Panc1 (cell line): Measurements from ENCODE around the gene SMIM1. TPM values are rescaled to one million over a fixed set of nuclear protein-coding genes. Genes with fewer than 3 reads are reported as not detected.

ENCODE experiments used
- ATAC-seq: fragments of 200-7000 bp; cut with Tn5 transposase; 2 replicates; pipeline ENCODE4 v1.9.1; 2020; ENCODE audit warnings: mild to moderate bottlenecking, moderate library complexity
- BruUV-seq: library from RNA; stranded (reverse); fragments of 400-500 nt; replicated peaks from 2 replicates; lab custom pipeline; 2021; lab: Mats Ljungman, UMichigan
- CTCF ChIA-PET: fragments of 300-600 bp; sonication (Branson Sonifier 250); formaldehyde crosslinking; loops from one replicate; lab custom pipeline; 2022; ENCODE audit warnings: antibody characterized with exemption; lab: Charles Lee
- POLR2A ChIA-PET: fragments of 300-600 bp; sonication (Branson Sonifier 250); formaldehyde crosslinking; loops from one replicate; lab custom pipeline; 2022; ENCODE audit warnings: antibody characterized with exemption; lab: Charles Lee
- DNase-seq: peaks from one replicate; pipeline ENCODE4 v3.0.0-alpha.2; 2010; ENCODE audit warnings: low read depth, low spot score
- H3K27ac ChIP-seq: 2 replicates; pipeline ENCODE4 v1.5.1; 2011; ENCODE audit warnings: mild to moderate bottlenecking, low read length, inconsistent platforms
- H3K27me3 ChIP-seq: fragments of 200-500 bp; sonication (Bioruptor generic); 2 replicates; pipeline ENCODE4 v1.6.0; 2014; ENCODE audit warnings: low read length, inconsistent platforms; ENCODE audit not compliant: control insufficient read depth, insufficient read depth
- H3K36me3 ChIP-seq: fragments of 200-500 bp; sonication (Bioruptor generic); 2 replicates; pipeline ENCODE4 v1.5.1; 2014; ENCODE audit warnings: inconsistent platforms, mild to moderate bottlenecking, low read length, moderate library complexity; ENCODE audit not compliant: control insufficient read depth, insufficient read depth
- H3K4me1 ChIP-seq: 2 replicates; pipeline ENCODE4 v1.5.1; 2011; ENCODE audit warnings: inconsistent platforms, mild to moderate bottlenecking, low read length, moderate library complexity; ENCODE audit not compliant: control insufficient read depth, insufficient read depth
- H3K4me3 ChIP-seq, 2 experiments: 2 replicates each; pipeline ENCODE4 v1.5.1; 2011 to 2012; ENCODE audit warnings: low read depth in 2 of 2, low read length in 2 of 2, mild to moderate bottlenecking in 2 of 2, inconsistent platforms in 1 of 2, moderate library complexity in 1 of 2
- H3K9me3 ChIP-seq: fragments of 200-500 bp; sonication (Bioruptor generic); 2 replicates; pipeline ENCODE4 v1.5.1; 2014; ENCODE audit warnings: low read depth, mild to moderate bottlenecking, inconsistent platforms, low read length, moderate library complexity; ENCODE audit not compliant: control insufficient read depth, insufficient read depth
- POLR2AphosphoS5 ChIP-seq: IDR thresholded peaks from 2 replicates; pipeline ENCODE4 v1.6.1; 2012; ENCODE audit warnings: mild to moderate bottlenecking, low read depth, low read length, moderate library complexity
- SIN3A ChIP-seq: IDR thresholded peaks from 2 replicates; pipeline ENCODE4 v1.6.1; 2012; ENCODE audit warnings: low read depth, mild to moderate bottlenecking, low read length, moderate library complexity, borderline replicate concordance; ENCODE audit not compliant: insufficient read depth
- TCF7L2 ChIP-seq: IDR thresholded peaks from 2 replicates; pipeline ENCODE4 v1.6.1; 2011; ENCODE audit warnings: mild to moderate bottlenecking, low read depth, low read length, inconsistent platforms
- in situ Hi-C: cut with HindIII; loops from 2 replicates; pipeline ENCODE4 v1.10.0; 2016; ENCODE audit warnings: low sequenced_read_pairs, low pct_unique_long_range_greater_than_20kb
- intact Hi-C: fragments of 100-400 bp; cut with micrococcal nuclease; formaldehyde crosslinking; loops from one replicate; pipeline ENCODE4 v1.10.0; 2022; ENCODE audit not compliant: unreplicated experiment
- total RNA-seq: library from RNA; stranded (reverse); gene quantifications from one replicate; pipeline ENCODE4 v1.2.1, GENCODE V29; 2021; ENCODE audit not compliant: unreplicated experiment
- TF ChIP-seq, protein P1 (sequence below): fragments of 450-650 bp; IDR thresholded peaks from 2 replicates; pipeline ENCODE4 v1.5.1; 2017; ENCODE audit warnings: mild to moderate bottlenecking
- TF ChIP-seq, protein P2 (sequence below), 2 experiments: IDR thresholded peaks; 2 replicates each; pipeline ENCODE4 v1.6.1; 2011 to 2012; ENCODE audit warnings: low read depth in 2 of 2, control low read depth in 1 of 2, low read length in 1 of 2, mild to moderate bottlenecking in 1 of 2, moderate library complexity in 1 of 2; ENCODE audit not compliant: insufficient read depth in 1 of 2

The SMIM1 gene
- total RNA-seq, 1 experiment from 2014 or later, result 35.5 TPM

DNA sequence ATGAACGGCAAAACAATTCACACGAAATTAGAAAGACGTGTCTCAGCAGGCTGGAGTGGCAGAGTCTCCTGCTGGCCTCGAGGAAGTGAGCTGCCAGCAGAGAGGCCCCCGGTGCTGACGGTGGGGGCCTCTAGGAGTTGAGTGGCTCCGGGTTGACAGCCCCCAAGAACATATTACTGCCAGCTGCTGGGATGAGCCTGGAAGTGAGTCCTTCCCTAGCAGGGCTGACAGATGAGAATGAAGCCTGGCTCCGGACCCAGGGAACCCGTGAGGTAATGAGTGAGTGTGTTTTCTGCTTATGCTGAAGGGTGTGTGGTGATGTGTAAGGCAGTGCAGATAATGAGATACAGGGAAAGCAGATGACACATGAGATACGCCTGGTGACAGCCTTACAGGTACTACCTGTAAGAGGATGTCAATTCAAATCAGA, 47.2 kb downstream of the SMIM1 start:
- no peak for ATAC-seq
- Histone ChIP-seq H3K9me3 (no peaks in the 10 kb centered on the region), H3K4me3 (no peak overlapping the region), H3K27ac (no peak overlapping the region), H3K36me3 (no peaks in the 10 kb centered on the region), H3K27me3 (no peaks in the 10 kb centered on the region), H3K4me1 (no peaks in the 10 kb centered on the region)
- TF ChIP-seq SIN3A, result no peak
- TF ChIP-seq, protein P1, sequence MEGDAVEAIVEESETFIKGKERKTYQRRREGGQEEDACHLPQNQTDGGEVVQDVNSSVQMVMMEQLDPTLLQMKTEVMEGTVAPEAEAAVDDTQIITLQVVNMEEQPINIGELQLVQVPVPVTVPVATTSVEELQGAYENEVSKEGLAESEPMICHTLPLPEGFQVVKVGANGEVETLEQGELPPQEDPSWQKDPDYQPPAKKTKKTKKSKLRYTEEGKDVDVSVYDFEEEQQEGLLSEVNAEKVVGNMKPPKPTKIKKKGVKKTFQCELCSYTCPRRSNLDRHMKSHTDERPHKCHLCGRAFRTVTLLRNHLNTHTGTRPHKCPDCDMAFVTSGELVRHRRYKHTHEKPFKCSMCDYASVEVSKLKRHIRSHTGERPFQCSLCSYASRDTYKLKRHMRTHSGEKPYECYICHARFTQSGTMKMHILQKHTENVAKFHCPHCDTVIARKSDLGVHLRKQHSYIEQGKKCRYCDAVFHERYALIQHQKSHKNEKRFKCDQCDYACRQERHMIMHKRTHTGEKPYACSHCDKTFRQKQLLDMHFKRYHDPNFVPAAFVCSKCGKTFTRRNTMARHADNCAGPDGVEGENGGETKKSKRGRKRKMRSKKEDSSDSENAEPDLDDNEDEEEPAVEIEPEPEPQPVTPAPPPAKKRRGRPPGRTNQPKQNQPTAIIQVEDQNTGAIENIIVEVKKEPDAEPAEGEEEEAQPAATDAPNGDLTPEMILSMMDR, result no peak
- TF ChIP-seq TCF7L2, result no peak
- TF ChIP-seq, protein P2, sequence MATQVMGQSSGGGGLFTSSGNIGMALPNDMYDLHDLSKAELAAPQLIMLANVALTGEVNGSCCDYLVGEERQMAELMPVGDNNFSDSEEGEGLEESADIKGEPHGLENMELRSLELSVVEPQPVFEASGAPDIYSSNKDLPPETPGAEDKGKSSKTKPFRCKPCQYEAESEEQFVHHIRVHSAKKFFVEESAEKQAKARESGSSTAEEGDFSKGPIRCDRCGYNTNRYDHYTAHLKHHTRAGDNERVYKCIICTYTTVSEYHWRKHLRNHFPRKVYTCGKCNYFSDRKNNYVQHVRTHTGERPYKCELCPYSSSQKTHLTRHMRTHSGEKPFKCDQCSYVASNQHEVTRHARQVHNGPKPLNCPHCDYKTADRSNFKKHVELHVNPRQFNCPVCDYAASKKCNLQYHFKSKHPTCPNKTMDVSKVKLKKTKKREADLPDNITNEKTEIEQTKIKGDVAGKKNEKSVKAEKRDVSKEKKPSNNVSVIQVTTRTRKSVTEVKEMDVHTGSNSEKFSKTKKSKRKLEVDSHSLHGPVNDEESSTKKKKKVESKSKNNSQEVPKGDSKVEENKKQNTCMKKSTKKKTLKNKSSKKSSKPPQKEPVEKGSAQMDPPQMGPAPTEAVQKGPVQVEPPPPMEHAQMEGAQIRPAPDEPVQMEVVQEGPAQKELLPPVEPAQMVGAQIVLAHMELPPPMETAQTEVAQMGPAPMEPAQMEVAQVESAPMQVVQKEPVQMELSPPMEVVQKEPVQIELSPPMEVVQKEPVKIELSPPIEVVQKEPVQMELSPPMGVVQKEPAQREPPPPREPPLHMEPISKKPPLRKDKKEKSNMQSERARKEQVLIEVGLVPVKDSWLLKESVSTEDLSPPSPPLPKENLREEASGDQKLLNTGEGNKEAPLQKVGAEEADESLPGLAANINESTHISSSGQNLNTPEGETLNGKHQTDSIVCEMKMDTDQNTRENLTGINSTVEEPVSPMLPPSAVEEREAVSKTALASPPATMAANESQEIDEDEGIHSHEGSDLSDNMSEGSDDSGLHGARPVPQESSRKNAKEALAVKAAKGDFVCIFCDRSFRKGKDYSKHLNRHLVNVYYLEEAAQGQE (IDR thresholded peaks at IDR 0.05; ENCODE audit: insufficient read depth in 1 of 2, low read depth in 2 of 2, low read length in 1 of 2), result no peak
- no peak for TF ChIP-seq POLR2AphosphoS5
- no peak for DNase-seq
- in situ Hi-C loops, result no loop called here
- CTCF ChIA-PET, result no interaction called here
- intact Hi-C loops, result no loop called here
- POLR2A ChIA-PET, result no interaction called here
- BruUV-seq, result no TSS peak

DNA sequence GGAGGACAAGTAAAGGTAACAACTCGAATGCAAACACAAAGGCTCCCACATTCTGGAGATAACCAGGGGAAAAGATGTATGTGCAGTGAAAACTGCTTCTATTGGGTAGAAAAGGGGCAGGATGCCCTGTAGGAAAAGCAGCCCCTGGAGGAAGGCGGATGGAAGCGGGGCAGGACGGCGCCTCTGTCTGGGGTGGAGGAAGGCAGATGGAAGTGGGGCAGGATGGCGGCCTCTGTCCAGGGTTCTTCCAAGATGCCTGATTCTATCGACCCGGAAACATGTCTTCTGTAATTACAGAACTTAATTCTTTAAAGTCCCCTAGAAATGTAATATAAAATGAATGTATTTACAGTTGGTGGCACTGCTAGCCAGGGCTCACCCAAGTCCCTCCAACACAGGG, 47.8 kb downstream of the SMIM1 start:
- CTCF ChIA-PET, result no interaction called here

More for the DNA sequence above, 47.8 kb downstream of the SMIM1 start:
- Histone ChIP-seq H3K4me1 (no peaks in the 10 kb centered on the region), H3K9me3 (no peaks in the 10 kb centered on the region), H3K36me3 (no peaks in the 10 kb centered on the region), H3K4me3 (no peak overlapping the region), H3K27me3 (no peaks in the 10 kb centered on the region), H3K27ac (no peak overlapping the region)
- POLR2A ChIA-PET, result no interaction called here
- TF ChIP-seq TCF7L2 (no peak), SIN3A (no peak), POLR2AphosphoS5 (no peak)
- TF ChIP-seq, protein P2 (IDR thresholded peaks at IDR 0.05; ENCODE audit: insufficient read depth in 1 of 2, low read depth in 2 of 2, low read length in 1 of 2), result no peak
- TF ChIP-seq, protein P1, result no peak
- in situ Hi-C loops, result no loop called here
- ATAC-seq (no peak), DNase-seq (no peak)
- intact Hi-C loops, result no loop called here
- BruUV-seq, result no TSS peak
